Kidney capillary endothelial cell (primary cell): ENCODE measurements around the gene TMC1.
A peak's percentile ranks its signal among the peaks of the same experiment; 100 is the strongest.
"Not testable (repeated sequence)": the region's sequence is repeated elsewhere in the genome, so short reads cannot be mapped to it uniquely, and the experiment has no call there.

ENCODE experiments used
- DNase-seq: peaks from one replicate; pipeline ENCODE4 v3.0.0-alpha.2; 2018; ENCODE audit warnings: low spot score

The TMC1 gene

DNA sequence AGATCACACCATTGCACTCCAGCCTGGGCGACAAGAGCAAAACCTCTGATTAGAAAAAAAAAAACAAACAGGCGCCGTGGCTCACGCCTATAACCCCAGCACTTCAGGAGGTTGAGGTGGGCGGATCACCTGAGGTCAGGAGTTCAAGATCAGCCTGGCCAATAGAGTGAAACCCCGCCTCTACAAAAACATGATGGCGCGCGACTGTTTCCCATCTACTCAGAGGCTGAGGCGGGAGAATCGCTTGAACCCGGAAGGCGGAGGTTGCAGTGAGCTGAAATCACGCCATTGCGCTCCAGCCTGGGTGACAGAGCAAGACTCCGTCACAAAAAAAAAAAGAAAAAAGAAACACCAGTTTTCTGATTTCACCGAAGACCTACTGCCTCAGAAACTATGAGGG is at the start of gene TMC1:
Gene TMC1, plus strand, starts transcription at position 193 of the 400 bp plus-strand sequence. CDS start 127,041 bp downstream, outside the sequence.
- not testable (repeated sequence) for DNase-seq

DNA sequence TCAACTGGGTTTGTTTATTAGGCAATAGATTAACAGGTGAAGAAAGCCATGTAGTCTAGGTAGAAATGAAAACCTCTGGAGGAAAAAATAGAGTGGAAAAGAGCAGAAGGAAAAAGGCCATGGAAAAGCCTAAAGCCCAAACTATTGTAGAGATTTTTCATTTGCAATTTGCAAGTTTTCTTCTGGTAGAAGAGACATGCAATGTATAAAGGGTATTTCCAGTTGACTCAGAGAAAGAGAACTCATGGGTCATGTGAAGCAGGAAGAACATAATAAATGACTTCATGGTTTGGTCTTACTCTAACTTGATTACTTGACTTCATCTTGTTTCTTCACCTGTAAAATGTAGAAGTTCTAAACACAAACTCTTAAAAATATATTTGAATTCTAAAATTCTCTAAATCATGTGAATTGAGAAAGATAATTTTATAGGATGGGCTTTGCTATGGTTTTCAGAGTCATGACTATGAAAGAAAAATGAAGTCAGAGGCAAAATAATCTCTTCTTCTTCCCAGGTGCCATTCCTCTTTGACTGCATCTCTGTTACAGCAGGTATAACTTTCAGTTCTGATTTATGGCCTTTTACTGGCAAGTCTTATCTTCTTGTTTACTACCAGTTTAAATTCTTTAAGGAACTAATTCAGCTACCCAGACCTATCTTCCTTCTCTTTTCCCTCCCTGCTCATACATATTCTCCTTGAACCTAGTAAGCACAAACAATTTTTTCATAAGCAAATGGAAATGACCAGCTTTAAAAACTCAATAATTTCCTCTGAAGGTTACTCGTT is 47.7 kb upstream of the TMC1 start:
- DNase-seq, result peak; percentile 33

DNA sequence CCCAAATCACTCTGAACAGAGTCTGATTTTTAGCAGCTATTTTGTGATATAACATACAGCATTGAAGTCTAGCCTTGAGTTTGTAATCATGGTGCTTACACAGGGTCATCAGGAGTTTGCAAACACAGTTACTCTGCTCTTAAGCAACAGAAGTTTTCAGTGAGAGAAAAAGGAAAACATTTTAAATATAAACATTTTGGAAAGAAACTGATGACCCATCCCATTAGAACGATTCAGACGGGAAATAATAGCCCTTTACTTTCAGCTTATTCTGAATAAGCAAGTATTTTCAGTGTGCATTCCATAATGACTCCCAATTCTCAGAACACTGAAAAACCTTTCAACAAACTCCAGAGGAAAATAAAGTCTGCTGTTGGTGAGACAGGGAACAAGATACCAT is 46.7 kb upstream of the TMC1 start:
- DNase-seq, result no peak

DNA sequence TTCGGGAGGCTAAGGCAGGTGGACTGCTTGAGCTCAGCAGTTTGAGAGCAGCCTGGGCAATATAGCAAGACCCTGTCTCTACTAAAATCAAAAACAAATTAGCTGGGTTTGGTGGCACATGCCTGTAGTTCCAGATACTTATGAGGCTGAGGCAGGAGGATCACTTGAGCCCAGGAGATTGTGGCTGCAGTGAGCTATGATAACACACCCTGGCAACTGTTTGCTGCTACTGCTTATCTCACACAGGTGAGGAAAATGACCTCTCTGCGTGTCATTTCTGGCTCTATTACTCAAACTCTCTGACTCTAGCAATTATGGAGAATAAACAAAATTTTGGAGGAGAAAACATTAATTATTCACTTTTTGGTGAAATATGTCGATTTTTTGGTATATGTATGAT is 45.3 kb upstream of the TMC1 start:
- DNase-seq, result no peak

GRCh38 chr9:72476617-72477437 is 44.6 kb upstream of the TMC1 start:
- peak; percentile 49 for DNase-seq

DNA sequence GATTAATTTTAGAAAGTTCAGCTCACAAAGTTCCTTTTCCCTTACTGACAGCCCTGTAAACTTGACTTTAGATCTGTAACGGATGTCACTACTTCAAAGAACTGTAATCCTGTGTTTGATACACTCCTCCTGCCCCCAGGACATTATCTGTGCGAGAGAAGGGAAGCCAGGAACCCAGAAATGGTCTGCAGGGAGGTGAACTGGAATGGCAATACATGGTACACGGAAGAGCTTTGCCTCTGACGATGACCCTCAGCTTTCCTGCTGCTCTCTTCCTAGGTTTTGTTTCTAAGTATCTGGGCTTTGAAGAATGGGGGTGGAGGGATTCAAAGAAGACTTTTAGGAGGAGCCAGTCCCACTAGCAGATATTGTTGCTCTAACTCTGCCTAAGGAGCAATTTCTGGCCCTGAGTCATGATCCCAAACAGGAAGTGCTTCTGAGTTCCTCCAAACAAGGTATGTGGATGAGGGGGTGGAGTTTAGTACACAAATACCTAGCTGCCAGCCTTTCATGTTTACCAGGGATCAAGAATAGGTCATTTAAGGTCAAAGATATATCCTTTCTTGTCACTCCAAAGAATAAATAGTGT is 43.4 kb upstream of the TMC1 start:
- peak; percentile 90 for DNase-seq

- DNase-seq, result peak; percentile 69
Observed at GRCh38 chr9:72478966-72479365, 42.4 kb upstream of the TMC1 start.

GRCh38 chr9:72480261-72480660 is 41.1 kb upstream of the TMC1 start:
- not testable (repeated sequence) for DNase-seq

GRCh38 chr9:72480921-72481320 is 40.5 kb upstream of the TMC1 start:
- no peak for DNase-seq

GRCh38 chr9:72485821-72486593 is 35.4 kb upstream of the TMC1 start:
- no peak for DNase-seq

GRCh38 chr9:72486594-72486955 is 34.8 kb upstream of the TMC1 start:
- DNase-seq, result no peak

- not testable (repeated sequence) for DNase-seq
Observed at GRCh38 chr9:72487665-72488064, 33.7 kb upstream of the TMC1 start.

DNA sequence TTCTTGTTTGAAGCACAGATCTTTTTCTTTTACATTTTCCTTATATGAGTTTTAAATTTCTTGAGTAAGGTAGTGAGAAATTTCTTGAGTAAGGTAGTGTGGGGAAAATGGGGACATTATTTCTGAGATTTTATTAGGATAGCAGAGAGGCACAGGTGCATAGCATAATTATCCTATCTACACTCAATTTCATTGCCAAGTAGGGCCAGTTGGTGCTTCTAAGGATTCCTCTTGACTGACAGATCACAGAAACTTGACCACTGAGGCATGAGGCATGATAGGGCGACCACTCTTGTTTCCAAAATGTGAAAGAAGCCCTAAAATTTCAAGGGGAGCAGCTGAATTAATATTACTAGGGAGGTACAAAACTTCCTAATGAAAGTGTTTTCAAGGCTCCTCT is 31.4 kb upstream of the TMC1 start:
- DNase-seq, result no peak

- DNase-seq, result no peak
Observed at GRCh38 chr9:72491242-72491641, 30.2 kb upstream of the TMC1 start.

DNA sequence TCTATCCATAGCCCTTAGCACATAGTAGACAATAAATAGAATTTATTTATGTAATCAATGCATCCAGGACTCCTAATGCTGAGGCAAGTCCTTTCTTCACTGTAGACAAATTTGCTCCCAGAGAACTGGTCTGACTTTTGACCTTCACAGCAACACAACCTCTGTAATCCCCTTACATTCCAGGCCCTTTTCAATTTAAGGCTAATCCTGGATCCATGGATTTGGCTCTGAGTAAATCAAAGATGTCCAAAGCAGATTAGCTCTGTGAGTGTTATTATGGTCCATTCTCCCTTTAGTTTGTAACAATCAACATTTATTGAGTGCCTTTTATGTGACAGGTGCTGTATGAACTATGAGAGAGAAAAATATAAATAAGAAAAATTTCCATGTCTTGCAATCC is 27.4 kb upstream of the TMC1 start:
- no peak for DNase-seq

GRCh38 chr9:72497447-72498046 is 23.9 kb upstream of the TMC1 start:
- no peak for DNase-seq

DNA sequence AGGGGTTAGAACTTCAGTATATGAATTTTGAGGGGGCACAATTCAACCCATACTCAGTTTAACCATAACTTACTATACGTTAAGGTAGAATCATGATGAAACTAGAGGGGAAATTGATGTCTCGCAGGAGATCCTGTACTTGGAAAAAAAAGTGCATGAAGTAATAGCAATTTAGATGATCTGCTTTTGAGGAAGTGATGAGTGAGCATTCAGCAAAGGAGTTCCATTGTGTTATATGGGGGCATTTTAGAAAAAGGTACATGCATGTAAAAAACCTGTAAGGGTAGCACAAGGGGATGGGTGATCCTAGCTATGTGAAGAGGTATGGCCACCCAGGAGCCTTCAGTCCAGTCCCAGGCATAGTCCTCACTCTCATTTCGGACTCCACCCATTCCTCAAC is 14.8 kb upstream of the TMC1 start:
- DNase-seq, result no peak

DNA sequence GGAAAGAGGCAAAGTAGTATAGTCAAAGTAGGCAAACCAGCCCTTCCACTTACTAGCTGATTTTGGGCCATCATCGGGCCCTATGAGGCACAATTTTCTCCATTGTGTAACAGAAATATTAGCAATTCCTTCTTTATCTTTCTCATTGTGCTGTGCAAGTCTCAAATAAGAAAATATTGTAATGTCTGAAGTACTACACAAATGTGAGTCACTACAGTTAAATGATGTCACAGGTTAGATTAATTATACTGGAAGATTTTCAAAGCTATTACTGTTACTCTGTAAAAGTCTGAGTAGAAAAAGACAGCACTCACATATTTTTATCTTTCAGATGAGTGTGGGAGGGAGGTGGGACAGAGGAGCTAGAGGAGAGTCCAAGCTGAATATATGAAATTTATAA is 12.4 kb upstream of the TMC1 start:
- DNase-seq, result no peak

GRCh38 chr9:72509635-72510034 is 11.8 kb upstream of the TMC1 start:
- no peak for DNase-seq

GRCh38 chr9:72521011-72521410 is 397 bp upstream of the TMC1 start:
- DNase-seq, result not testable (repeated sequence)

GRCh38 chr9:72524820-72525540 is 3.6 kb downstream of the TMC1 start:
- DNase-seq, result peak; percentile 99
